ENCODE measurements around the gene AARSD1.
"Not testable (repeated sequence)": the region's sequence is repeated elsewhere in the genome, so short reads cannot be mapped to it uniquely, and the experiment has no call there.

AARSD1 gene, protein sequence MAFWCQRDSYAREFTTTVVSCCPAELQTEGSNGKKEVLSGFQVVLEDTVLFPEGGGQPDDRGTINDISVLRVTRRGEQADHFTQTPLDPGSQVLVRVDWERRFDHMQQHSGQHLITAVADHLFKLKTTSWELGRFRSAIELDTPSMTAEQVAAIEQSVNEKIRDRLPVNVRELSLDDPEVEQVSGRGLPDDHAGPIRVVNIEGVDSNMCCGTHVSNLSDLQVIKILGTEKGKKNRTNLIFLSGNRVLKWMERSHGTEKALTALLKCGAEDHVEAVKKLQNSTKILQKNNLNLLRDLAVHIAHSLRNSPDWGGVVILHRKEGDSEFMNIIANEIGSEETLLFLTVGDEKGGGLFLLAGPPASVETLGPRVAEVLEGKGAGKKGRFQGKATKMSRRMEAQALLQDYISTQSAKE

DNA sequence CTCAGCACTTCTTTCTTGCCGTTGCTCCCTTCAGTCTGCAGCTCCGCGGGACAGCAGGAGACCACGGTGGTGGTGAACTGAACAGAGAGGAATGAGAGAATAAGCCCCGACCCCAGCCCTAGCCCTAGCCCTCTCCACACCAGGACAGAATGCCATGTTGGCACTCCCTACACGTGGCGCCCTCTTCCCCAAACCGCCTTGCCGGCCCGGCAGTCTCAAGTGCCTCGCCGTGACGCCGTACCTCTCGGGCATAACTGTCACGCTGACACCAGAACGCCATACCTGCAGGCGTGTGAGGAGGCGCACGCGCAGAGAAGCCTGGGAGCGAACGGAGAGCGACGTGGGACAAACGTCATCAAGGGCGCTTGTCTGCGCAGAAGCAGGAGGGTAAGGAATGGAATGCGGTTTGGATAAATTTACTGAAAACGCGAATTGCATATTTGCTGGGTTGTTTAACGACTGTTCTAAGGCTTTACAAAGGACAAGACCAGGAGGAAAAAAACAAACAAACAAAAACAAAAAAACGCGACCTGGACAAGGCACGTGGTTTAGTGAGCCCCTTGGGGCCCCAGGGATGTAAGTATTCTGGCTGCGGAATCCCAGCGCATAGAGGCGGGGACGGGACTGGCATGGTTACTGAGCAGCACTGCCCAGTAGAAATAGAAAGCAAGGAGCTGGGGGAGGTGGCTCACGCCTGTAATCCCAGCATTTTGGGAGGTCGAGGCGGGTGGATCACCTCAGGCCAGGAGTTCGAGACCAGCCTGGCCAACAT, at the start of gene AARSD1:
Gene AARSD1, minus strand, starts transcription at position 294 of the 772 bp plus-strand sequence. Its CDS starts 14 bp downstream, at position 280.
- peak; percentile 91 for DNase-seq

DNA sequence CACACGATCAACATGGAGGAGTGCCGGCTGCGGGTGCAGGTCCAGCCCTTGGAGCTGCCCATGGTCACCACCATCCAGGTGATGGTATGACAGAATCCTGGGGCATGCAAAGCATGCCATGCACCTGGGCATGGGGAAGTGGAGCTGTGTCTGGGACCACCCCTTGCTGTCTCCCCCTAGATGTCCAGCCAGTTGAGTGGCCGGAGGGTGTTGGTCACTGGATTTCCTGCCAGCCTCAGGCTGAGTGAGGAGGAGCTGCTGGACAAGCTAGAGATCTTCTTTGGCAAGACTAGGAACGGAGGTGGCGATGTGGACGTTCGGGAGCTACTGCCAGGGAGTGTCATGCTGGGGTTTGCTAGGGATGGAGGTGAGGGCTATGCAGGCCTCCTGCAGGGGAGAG, 49.0 kb upstream of the AARSD1 start:
- DNase-seq = no peak

DNA sequence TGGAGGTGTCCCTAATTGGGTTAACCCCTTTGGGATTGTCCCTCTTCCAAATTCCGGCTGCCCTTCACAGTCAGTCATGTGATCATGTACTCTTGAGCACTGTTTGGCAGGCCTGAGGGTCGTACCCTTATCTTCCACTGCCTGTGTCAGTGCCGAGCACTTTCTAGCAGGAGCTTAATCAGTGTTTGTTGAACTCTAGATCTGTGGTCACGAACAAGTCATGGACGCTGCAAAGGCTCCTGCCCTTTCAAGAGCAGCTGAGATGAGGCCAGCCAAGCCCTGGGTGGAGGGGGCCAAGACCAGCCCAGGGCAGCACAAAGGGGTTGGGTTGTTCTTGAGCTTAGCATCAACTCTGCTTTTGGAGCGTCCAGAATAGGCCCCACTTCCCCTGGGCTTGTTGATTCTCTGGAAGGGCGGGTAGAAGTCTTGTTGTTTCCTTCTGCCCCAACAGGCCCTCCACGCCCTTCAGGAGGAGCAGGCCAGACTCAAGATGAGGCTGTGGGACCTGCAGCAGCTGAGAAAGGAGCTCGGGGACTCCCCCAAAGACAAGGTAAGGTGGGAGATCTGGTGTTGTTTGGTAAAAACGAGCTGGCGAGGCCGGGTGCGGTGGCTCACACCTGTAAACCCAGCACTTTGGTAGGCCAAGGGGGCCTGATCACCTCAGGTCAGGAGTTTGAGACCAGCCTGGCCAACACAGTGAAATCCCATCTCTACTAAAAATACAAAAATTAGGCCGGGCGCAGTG, 47.6 kb upstream of the AARSD1 start:
- DNase-seq = no peak

DNA sequence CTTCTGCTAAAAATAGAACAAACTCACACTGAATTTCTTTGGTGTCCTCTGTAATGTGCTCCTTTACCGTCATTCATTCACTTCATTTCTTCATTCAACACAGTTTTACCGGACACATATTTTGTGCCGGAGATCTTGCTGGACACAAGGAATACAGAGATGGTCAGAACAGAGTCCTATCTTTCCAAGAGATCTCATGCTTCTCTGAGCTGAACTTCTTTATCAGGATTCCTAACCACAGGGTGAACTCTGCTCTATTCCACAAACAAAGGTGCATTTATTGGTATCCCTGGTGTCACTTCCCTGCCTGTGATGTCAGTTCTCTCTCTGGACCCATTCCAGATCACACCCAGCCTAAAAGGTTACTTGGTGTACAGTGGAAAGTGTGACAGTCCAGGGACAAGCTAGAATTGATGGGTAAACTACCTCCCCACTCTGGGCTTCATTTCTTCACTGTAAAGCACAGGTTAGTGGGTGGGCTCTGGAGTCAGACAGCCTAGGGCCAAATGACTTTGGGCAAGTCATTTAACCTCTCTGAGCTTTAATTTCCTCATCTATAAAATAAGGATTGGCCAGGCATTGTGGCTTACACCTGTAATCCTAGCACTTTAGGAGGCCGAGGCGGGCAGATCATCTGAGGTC, 46.5 kb upstream of the AARSD1 start:
- no peak for DNase-seq

DNA sequence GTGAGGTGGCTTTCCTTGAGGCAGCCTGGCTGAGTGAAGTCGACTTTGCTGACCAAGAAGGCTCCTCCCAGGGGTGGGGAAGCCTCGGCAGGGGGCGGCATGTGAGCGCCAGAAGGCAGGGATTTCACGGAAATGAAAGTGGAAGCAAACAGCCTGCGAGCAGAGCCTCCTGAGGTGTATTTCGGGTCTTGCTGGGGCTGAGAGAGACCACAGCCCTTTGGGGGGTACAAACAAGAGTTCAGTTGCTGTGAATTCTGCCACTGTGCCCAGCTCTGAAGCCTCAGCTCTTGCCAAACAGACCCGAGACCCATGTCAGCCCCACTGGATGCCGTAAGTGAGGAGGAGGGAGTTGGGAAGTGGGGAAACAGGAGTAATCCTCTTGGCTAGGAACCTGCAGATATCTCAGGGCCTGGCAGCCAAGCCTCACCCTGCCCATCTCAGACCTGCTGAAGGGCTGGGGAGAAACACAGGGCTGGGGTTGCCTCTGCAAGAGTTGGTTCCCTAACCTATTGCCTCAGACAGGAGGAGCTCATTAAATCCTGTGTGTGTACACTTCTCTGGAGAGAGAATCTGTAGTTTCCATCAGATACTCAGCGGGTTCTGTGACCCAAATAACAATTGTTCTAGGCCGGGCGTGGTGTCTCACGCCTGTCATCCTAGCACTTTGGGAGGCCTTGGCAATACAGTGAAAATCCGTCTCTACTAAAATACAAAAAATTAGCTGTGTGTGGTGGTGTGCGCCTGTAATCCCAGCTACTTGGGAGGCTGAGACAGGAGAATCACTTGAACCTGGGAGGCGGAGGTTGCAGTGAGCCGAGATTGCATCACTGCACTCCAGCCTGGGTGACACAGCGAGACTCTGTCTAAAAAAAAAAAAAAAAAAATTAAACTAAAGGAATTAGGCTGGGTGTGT, 42.6 kb upstream of the AARSD1 start, which contains the start of gene IFI35:
Gene IFI35, plus strand, starts transcription at position 146 of the 913 bp plus-strand sequence. Its CDS starts 164 bp downstream, at position 310.
- peak; percentile 87 for DNase-seq

DNA sequence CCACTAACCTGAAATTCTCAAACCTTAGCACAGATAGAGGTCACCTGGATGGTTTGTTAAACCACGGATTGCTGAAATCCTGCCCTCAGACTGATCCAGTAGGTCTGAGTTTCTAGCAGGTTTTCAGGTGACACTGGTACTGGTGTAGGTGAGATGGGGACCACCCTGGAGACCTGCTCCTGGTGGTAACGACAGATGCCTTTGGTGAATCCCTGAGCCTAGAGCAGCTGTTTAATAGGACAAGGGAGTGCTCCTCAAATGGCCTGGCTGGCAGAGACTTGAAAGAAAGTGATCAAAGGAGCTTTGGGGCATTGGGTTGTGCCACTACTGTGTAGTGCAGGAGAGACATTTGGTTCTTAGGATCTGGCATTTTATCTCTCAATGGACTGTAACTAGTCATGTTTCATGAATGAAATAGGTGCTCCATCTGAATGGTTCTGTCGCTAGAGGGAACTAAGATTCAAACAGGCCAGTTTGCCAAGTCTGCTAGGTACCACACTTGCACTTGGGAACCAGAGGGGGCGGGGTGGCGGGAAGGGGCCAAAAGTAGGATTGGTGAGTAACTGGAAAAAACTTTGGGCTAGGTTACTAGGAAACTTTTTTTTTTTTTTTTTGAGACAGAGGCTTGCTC, 39.4 kb upstream of the AARSD1 start:
- no peak for DNase-seq

DNA sequence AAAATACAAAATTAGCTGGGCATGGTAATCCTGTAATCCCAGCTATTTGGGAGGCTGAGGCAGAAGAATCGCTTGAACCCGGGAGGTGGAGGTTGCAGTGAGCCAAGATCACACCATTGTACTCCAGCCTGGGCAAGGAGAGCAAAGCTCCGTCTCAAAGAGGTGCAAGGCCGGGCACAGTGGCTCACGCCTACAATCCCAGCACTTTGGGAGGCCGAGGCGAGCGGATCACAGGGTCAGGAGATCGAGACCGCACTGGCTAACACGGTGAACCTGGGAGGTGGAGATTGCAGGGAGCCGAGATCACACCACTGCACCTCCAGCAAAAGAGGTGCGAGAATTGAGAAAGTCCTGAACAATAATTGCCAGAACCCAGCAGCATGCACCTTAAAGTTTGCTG, 36.6 kb upstream of the AARSD1 start:
- not testable (repeated sequence) for DNase-seq

DNA sequence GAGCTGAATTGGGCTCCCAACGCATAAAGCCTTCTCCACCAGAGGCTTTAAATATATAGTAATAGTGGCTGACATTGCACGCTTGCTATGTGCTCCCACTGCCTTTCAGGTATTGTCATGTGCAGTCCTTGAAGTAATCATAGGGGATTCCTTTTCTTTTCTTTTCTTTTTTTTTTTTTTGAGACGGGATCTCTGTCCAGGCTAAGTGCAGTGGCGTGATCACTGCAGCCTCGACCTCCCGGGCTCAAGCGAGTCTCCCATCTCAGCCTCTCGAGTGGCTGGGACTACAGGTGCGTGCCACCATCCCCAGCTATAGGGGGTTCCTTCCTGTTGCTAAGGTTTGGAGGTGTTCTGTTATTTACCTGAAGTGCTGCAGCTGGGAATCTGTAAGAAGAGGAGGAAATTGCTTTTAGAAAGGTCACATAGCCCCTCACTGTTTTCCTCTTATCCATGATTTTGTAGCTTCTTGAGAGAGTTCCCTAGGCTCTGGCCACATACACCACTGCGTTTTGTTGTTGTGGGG, 34.8 kb upstream of the AARSD1 start:
- DNase-seq = no peak

DNA sequence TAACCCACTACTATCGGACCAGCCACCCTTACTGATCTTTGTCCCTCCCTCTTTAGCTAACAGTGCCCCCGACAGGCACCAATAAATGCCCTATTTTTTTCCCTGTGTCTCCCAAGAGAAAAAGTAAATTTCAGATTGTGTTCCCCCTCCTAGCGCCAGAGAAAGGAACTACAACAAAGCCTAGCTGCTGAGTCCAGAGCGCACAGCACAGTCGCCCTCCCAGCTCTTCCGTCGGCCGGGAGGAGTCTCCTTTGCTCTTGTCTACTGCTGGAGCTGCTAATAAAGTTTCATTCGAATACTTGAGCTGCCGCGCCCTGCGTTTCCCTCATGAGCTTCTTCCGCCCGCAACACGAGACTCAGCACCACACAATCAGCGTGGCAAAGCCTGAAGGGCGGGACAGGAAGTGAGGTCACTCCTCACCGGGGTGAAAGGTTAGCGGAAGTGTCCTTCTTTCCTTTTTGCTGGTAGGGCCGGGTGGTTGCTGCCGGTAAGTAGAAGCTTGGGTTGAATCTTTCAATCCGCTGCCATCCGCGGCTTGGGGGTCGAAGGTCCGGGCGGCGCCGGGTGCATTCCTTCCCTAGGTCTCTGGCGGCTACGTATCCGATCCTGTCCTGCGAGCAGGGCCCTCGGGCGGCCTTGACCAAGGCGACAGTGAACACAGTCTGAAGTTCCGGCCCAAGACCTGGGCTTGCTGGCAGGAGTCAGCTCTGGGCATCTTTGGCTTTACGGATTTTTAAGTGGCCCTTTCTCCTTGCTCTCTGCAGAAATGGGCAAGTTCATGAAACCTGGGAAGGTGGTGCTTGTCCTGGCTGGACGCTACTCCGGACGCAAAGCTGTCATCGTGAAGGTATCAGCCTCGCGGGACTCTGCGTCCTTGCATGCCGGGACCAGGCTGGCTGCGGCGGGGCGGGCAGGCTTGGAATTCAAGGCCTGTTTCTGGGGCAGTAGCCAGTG, 34.0 kb upstream of the AARSD1 start, which contains the start of gene RPL27:
Gene RPL27, plus strand, starts transcription at position 436 of the 955 bp plus-strand sequence. Its CDS starts 332 bp downstream, at position 768.
- DNase-seq = peak; percentile 99

DNA sequence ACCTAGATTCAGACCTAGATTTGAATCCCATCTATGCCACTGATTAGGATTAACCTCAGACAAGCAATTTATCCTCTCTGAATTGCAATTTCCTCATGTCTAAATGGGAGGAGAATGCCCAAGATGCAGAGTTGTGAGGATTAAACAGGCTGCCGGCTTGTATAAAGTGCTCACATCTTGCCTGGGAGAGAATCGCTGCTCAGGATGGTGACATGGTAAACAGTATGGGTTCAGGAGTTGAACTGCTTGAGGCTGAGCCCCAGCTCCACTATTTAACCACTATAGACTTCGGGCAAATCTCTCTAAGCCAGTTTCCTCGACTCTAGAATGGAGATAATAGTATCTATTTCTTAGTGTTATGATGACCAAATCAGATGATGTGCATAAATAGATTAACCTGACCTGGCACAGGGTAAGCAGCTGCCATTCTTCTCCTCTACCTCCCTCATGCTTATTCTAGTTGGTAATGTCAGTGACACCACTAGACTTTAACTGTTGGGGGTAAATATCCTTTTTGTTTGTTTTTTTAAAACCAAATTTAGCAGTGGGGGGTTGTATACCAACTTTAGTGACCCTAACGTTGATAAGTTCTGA, 33.2 kb upstream of the AARSD1 start:
- no peak for DNase-seq

DNA sequence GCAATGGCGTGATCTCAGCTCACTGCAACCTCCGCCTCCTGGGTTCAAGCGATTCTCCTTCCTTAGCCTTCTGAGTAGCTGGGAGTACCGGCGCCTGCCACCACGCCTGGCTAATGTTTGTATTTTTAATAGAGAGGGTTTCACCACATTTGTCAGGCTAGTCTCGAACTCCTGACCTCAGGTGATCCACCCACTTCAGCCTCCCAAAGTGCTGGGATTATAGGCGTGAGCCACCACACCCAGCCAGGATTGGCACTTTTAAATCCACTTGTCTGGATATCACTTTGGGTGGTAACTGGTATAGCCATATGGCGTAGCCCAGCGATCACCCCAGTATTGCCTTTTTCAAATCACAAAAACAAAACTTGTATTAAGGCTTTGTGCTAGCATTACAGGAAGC, 29.7 kb upstream of the AARSD1 start:
- not testable (repeated sequence) for DNase-seq

DNA sequence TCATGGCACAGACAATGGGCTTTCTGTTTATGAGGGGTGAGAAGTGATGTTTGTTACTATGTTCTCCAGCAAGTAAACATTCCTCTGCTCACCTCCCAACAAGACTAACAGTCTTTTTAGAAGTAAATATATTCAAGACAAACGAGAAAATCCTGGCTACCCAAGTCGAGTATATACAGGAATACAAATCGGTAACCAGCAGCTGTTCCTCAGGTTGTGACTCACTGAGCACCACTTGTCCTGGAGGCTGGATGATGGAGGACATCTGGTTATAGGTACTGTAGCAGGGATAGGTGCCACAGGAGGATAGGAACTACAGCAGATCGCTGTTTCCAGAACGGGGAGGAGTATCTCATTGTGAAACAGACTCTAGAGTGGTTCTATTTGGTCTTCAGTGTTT, 28.6 kb upstream of the AARSD1 start:
- no peak for DNase-seq

DNA sequence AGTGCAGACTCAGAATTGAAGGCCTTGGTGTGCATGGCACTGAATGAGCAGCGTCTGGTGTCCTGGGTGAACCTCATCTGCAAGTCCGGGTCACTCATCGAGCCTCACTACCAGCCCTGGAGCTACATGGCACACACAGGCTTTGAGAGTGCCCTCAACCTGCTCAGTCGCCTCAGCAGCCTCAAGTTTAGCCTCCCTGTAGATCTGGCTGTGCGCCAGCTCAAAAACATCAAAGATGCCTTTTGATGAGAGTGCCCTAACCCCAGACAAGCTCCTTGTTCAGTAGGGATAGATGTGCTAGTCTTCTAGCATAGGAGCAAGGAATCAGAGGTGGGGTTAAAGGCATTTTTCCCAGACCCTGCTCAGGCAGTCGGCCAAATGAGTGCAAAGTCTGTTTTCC, 27.2 kb upstream of the AARSD1 start:
- no peak for DNase-seq

DNA sequence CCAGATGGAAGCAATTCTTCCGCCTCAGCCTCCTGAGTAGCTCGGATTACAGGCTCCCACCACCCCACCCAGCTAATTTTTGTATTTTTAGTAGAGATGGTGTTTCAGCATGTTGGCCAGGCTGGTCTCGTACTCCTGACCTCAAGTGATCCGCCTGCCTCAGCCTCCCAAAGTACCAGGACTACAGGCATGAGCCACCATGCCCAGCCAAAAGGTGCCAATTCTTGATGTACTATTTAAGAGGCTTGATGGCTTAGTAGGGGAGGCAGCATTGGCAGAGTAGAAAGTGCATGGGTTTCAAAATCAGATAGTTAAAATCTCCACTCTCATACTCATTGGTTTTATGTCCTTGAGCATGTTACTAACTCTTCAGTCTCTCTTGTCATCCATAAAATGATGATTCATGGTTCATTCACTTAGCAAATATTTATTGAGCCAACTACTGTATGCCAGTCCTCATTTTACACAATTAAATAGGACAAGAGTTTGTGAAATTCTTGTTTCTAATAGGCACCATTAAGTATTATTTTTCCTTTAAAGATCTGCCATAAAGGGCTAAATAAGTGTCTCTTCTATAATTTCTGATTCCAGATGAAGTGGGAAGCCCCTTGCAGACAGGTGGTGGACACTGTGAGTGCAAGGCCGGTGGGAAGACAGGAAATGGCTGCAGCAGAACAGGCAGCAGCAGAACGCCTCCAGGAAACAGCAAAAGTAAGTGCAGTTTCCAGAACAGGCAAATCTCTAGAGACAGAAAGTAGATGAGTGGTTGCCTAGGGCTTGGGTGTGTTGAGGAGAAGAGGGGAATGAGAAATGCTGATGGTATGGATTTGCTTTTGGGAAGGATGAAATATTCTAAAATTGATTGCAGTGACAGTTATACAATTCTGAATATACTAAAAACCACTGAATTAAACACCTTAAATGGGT, 25.7 kb upstream of the AARSD1 start:
- DNase-seq = no peak

DNA sequence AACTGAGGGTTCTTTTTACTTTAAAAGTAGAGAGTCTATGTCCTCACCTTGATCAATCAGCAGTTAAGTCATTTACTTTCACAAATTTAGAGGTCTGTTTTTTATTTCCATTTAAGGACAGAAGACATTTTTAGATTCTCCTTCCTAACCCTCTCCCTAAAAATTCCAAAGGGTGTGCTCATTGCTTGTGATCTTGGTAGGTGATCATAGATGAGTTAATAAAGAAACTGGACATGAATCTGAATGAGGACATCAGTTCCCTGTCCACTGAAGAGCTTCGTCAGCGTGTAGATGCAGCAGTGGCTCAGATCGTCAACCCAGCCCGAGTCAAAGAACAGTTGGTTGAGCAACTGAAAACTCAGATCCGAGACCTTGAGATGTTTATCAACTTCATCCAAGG, 24.9 kb upstream of the AARSD1 start:
- no peak for DNase-seq

DNA sequence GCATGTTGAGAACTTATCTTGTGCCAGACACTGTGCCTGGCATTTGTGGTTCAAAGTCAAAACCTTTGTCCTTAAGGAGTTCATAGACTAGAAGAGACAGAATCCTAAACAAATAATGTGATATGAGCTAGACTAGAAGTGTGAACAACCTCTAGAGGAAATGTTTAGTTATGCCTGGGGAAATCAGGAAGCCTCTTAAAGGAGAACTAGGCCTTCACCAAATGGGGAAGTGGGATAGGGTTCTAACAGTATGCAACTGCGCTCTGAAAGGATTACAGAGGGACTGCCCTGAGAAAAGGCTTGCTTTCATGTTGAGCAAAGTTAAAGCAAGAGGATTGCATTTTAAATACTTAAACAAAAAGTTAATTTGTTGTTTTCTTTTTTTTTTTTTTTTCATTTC, 21.0 kb upstream of the AARSD1 start:
- DNase-seq = no peak

DNA sequence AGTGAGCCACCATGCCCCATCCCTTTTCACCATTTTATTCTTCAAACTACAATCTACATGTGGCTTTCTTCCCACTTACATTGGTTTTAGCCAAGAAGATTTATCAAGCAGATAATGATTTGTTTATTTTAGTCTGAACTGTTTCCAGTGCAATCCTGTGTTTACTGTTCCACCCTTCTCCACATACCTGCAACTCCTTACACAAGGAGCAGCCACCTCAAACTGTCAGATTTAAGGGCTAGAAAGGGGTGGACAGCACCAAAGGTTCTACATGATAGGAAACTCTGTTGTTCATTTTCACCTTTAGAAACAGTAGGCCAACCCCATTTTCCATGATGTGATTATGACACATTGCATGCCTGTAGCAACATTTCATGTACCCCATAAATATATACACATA, 18.0 kb upstream of the AARSD1 start:
- DNase-seq = no peak

Data from CD4-positive, alpha-beta T cell treated with Interferon gamma for 1 hour (primary cell).